GM12878 (cell line): Measurements from ENCODE around the gene P2RX6.

Source experiments
- EP300 ChIP-seq, 2 experiments: fragments of 150-350 bp in 1 of 2; IDR thresholded peaks; 2 replicates each; pipeline ENCODE4 v1.6.1; 2011 to 2012; ENCODE audit warnings: low read depth in 2 of 2, low read length in 2 of 2, borderline replicate concordance in 1 of 2, improper control_type of control experiment in 1 of 2, inconsistent platforms in 1 of 2; ENCODE audit not compliant: control insufficient read depth in 1 of 2
- SMAD5 ChIP-seq: IDR thresholded peaks from 2 replicates; pipeline ENCODE4 v1.6.1; 2016; ENCODE audit warnings: antibody characterized with exemption, low read depth
- TF ChIP-seq, protein P1 (sequence below): IDR thresholded peaks from 2 replicates; pipeline ENCODE4 v1.6.1; 2012; ENCODE audit warnings: mild to moderate bottlenecking, low read depth, low read length

DNA sequence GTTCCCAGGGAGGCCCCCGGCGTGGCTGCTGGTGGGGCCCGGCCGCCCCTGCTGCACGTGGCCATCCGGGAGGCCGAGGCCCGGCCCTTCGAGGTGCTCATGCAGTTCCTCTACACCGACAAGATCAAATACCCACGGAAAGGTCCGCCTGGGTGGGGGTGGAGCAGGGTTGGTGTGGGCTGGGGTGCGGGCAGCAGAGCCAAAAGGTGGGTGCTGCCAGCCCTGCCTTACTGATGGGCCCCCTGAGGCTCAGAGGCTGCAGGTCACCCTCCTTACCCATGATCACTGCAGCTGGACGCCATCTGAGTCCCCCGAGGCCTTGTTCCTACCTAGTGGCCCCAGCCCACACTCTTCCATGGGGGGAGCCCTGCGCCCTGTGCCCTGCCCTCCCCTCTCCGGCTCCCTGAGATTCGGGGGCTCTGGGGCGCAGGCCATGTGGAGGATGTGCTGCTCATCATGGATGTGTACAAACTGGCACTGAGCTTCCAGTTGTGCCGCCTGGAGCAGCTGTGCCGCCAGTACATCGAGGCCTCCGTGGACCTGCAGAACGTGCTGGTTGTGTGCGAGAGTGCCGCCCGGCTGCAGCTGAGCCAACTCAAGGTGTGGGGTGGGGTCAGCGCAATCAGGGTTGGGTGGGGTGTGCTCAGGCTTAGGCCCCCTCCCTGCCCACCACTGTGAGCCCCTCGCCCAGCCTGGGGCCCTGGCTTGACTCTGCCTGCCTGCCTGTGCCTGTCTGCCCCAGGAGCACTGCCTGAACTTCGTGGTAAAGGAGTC is 20.6 kb upstream of the P2RX6 start:
- TF ChIP-seq EP300 (IDR thresholded peaks at IDR 0.05; ENCODE audit: borderline replicate concordance in 1 of 2, control insufficient read depth in 1 of 2, low read depth in 2 of 2, low read length in 2 of 2) (no peak), SMAD5 (no peak)
- TF ChIP-seq, protein P1, sequence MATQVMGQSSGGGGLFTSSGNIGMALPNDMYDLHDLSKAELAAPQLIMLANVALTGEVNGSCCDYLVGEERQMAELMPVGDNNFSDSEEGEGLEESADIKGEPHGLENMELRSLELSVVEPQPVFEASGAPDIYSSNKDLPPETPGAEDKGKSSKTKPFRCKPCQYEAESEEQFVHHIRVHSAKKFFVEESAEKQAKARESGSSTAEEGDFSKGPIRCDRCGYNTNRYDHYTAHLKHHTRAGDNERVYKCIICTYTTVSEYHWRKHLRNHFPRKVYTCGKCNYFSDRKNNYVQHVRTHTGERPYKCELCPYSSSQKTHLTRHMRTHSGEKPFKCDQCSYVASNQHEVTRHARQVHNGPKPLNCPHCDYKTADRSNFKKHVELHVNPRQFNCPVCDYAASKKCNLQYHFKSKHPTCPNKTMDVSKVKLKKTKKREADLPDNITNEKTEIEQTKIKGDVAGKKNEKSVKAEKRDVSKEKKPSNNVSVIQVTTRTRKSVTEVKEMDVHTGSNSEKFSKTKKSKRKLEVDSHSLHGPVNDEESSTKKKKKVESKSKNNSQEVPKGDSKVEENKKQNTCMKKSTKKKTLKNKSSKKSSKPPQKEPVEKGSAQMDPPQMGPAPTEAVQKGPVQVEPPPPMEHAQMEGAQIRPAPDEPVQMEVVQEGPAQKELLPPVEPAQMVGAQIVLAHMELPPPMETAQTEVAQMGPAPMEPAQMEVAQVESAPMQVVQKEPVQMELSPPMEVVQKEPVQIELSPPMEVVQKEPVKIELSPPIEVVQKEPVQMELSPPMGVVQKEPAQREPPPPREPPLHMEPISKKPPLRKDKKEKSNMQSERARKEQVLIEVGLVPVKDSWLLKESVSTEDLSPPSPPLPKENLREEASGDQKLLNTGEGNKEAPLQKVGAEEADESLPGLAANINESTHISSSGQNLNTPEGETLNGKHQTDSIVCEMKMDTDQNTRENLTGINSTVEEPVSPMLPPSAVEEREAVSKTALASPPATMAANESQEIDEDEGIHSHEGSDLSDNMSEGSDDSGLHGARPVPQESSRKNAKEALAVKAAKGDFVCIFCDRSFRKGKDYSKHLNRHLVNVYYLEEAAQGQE, result no peak
